GM21515 (cell line): ENCODE results near the gene BRMS1.
"Not testable (repeated sequence)": the region's sequence is repeated elsewhere in the genome, so short reads cannot be mapped to it uniquely, and the experiment has no call there.

Experiments
- ATAC-seq: cut with Tn5 transposase; IDR thresholded peaks from one replicate; pipeline ENCODE4 v1.9.1; 2021; ENCODE audit not compliant: unreplicated experiment

Gene BRMS1

DNA sequence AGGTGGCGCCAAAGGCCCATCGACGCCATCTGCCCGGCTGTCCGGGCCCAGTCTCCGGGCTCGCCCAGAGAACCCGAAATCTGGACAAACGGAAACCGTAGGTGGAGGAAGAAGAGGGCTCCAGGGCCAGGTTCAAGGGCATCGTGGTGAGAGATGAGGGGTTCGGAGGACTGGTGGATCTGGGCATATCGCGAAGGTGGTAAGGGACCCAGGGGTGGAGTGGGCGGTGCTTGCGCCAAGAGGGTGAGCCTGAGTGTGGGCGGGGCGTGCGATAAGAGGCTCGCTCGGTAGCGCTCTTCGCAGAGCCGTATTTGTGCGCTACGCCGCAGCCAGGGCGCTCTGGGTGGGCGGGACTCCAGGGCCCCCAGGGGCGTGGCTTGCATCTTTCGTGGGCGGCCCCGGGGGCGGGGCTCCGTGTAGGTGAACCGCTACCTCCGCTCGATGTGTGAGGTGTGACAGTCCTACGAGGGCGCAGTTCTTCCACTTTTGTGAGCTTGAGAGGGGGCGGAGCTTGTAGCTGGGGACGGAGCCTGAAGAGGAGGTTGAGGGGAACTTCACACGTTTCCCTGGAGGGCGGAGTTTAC lies 32.8 kb downstream of the BRMS1 start:
- ATAC-seq: peak; percentile 55

DNA sequence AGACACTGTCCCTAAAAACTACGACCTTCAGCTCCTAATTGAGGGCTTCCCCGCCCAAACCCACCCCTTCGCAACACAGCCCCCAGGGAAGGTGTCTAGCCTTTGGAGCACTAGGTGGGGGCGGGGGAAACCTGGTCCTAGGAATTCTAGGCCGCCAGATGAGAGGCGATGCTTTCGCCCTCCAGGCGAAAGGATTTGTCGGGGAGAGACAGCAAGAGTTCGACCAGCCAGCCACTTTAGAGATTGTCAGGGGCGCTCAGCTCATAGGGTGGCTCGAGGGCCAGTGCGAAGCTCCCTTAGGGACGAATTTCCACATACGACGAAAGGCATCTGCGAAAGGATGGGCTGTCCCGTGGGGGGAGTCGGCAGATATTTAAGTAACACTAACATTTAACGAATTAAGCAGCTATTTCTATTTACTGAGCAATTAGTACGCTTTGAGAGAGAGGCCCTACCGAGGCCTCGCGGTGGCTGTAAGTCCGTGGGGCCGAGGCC lies 33.4 kb downstream of the BRMS1 start:
- no peak for ATAC-seq

DNA sequence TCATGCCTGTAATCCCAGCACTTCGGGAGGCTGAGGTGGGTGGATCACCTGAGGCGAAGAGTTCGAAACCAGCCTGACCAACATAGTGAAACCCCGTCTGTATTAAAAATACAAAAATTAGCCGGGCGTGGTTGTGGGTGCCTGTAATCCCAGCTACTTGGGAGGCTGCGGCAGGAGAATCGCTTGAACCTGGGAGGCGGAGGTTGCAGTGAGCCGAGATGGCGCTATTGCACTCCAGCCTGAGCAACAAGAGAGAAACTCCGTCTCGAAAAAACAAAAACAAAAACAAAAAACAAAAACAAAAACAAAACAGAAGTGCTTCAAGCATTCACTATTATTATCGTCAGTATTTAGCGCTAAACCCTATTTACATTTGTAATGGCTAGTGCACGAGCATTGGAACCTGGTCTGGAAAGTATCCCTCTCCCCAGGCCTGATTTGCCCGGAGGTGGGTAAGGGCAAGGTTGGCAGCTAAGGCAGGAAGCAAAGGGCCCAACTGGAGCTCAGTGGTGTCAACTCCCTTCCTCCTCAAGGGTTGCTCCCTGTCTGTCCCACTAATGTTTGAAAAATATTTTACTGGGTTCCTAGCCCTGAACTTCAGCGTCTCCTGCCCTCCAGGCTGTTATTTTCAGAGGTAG lies 34.0 kb downstream of the BRMS1 start:
- ATAC-seq: not testable (repeated sequence)

DNA sequence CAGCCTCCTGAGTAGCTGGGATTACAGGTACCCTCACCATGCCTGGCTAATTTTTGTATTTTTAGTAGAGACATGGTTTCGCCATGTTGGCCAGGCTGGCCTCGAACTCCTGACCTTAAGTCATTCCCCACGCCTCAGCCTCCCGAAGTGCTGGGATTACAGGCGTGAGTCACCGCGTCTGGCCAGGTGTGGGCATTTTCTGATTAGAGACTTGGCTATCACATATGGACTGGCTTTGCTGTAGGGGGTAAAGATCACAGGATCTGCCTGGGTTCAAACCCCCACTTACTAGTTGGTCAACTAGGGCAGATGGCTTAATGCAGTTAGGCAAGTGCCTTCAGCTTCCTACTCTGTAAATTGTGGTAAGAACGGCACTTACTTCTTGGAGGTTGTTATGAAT lies 34.6 kb downstream of the BRMS1 start:
- no peak for ATAC-seq

DNA sequence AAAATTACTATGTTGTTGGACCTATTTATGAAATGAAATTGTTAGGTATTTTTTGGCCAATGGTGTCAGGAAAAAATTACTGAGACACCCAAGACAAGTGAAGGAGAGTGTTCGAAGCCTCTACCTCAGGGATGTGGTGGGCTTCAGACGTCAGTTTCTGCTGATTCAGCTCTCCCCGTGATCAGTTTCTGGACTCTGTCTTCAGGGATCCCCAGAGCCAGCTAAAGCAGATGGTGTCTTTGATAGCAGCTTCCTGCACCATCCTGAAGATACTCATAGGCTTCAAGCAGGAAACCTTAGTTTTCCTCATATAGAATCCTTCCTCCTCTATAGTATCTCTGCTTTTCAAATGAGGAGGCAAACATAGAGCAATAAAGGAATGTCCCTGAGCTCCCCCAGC lies 35.4 kb downstream of the BRMS1 start:
- ATAC-seq: no peak

DNA sequence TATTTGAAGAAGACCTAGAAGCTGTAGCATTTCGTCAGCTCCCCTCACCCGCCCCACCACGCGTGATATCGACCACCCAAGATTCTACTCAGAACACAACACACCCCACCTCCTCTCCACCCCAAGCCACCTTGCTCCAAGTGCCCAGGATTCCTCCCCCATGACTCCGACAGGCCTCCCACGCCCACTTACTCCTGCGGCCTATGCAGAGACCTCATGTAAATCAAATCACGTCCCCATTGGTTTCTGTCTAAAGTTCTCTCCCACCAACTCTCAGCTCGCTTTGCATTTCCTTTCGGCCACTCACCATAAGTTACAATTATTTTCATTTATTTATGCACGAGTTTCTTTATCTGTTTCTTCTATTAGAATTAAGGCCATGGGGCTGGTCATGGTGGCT lies 42.2 kb downstream of the BRMS1 start:
- no peak for ATAC-seq

DNA sequence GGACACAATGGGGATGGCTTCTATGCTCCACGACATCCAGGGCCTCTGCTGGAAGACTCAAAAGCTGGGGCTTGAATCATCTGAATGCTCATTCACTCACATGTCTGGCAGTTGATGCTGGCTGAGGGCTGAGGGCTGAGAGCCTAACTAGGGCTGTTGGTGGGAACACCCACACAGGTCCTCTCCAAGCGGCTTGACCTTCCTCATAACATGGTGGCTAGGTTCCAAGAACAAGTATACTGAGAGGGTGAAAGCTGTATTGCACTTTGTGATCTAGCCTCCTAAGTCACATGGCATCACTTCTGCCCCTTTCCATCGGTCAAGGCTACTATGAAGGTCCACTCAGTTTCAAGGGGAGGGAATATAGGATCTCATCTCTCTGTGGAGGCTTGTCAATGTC lies 45.7 kb downstream of the BRMS1 start:
- ATAC-seq: no peak

DNA sequence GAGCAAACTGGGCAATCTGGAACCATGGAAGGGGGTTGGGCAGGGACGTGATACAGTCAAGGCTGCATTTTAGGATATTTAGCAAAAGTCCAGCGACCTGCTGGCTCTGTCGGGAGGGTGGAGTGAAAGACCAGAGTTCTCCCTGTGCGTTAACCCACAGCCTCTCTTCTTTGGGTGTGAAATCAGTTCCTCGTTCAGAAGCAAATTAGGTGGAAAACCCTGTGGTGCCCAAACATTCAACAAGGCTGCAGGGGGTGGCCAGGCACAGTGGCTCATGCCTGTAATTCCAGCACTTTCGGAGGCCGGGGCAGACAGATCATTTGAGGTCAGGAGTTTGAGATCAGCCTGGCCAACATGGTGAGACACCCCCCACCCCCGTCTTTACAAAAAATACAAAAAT lies 47.3 kb downstream of the BRMS1 start:
- ATAC-seq: no peak

DNA sequence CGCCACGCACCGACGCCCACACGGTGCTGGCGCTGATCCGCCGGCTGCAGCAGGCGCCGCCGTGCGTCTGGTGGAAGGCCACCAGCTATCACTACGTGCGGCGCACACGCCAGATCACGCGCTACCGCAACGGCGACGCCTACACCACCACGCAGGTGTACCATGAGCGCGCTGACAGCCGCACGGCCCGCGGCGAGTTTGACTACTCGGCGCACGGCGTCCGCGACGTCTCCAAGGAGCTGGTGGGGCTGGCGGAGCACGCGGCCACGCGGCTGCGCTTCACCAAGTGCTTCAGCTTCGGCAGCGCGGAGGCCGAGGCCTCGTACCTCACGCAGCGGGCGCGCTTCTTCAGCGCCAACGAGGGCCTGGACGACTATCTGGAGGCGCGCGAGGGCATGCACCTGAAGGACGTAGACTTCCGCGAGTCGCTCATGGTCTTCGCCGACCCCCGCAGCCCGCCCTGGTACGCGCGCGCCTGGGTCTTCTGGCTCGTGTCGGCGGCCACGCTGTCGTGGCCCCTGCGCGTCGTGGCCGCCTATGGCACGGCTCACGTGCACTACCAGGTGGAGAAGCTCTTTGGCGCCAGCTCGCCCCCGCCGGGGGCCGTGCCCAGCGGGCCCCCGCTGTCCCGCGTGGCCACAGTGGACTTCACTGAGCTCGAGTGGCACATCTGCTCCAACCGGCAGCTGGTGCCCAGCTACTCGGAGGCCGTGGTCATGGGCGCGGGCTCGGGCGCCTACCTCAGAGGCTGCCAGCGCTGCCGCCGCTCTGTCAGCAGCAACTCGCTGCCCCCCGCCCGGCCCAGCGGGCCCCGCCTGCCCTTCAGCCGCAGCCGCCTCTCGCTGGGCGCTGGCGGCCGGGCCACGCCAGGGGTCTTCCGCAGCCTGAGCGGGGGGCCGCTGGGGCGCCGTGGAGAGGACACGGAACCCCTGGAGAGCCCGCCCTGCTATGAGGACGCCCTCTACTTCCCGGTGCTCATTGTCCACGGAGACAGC lies 50.0 kb downstream of the BRMS1 start:
- ATAC-seq: no peak

DNA sequence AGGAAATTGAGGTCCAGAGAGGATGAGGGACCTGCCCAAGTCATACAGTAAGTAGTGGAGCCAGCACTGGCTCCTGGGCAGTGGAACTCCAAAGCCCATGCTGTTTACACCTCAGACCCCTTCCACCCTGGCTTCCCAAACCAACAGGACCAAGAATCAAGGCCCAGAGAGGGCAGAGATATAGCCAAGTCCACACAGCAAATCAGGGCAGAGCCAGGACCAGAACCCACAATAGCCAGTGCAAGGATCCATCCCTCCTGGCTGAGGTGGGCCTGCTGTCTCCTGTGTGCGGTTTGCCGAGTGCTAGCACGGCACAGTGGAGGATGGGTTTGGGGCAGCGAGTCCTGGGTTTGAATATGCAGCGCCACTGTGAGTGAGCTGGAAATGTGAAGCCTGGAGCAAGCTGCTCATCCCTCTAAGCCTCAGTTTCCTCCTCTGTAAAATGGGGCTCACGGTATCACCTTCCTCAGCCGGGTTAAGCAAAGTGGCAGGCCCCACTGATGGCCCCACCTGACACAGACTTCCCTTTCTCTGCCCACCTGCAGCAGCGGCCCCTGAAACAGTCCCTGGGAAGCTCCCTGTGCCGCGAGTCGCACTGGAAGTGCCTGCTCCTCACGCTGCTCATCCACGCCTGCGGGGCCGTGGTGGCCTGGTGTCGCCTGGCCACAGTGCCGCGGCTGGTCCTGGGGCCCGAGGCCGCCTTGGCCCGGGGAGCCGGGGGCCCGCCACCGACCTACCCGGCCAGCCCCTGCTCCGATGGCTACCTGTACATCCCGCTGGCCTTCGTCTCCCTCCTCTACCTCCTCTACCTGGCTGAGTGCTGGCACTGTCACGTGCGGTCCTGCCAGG lies 50.9 kb downstream of the BRMS1 start:
- no peak for ATAC-seq

DNA sequence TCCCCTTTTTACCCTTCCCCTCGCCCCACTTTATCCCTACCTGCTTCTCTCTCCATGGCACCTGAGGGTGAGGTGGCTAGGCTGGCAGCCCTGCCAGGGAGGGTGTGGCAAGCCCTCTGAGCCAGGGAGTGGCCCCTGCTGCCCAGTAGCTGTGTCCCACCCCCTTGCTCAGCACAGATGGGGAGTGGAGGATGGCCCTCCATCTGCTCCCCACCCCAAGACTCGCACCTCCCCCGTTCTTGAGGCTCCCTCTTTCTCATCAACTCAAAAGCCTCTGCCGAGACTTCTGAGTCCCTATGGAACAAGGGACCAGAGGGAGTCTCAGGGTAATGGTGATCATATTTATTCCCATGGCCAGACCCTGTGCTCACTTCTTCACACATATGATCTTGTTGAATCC lies 51.6 kb downstream of the BRMS1 start:
- no peak for ATAC-seq

DNA sequence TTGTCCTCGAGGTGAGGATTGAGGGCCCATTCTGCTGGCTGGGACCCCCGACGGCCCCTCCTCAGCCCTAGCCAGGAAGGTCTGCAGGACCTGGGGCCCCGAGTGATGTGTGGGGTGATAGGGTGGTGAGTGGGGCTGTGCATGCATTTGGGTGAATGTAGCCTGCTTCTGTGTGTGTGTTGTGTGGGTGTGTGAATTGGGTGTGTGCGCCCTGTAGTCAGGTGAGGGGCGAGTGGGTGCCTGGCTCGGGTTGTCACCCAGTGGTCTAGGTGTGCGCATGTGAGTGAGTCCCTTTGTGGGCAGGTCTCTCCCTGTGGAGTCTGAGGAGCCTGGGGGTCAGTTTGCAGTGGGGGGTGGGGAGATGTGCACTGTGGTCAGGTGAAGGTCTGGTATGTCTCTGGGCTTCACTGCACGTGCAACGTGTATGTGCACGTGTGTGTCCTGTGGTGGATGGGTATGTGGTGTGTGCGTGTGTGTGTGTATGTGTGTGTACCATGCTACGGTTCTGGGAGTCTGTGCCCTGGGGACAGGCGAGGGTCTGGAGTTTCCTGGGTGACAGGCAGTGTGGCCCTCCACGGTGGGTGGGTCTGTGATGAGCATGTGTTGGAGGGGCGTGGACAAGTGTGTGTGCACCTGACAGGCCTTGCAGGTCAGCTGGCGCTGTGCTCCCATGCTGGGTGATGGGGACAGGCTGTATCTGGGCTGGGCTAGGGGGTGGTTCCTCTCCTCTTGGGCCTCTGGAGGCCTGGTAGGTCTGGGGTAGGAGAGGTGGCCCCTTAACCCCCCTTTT lies 52.2 kb downstream of the BRMS1 start:
- no peak for ATAC-seq

DNA sequence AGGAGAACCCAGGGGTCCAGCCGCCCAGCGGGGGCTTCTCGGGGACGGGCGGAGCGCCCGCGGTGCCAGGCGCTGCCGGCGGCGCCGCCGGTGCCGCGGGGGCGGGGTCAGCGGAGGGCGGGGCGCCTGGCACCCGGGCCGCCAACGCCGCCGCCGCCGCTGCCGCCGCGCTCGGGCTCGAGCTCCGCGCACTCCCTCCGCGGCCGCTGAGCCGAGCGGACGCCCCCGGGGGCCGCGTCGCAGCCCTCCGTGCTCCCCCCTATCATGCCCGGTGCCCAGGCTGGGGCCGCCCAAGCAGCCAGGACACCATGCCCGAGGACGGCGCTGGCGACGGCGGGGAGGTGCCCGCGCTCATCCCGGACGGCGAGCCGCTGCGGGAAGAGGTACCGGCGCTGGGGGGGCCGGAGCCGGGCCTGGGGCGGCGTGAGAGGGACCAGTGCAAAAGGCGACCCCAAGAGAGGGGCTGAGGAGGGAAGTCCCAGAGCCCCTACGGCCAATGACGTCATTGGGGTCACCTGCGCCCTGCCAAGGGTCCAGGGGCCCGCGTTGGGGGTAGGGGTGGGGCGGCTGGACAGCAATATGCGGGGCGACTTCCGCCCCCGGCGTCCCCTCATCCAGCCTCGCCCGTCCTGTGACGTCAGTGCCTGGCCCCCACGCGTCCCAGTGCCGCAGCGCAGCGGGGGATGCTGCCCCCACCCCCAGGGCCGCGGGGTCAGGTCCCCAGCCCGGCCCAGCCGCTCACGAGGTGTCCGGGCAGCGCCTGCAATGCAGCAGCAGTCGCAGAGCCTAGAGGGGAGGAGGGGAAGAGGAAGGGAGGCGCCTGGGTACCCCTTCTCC lies 53.0 kb downstream of the BRMS1 start, which contains the start of gene TMEM151A:
TSS of gene TMEM151A (plus strand) at position 189 of the 837 bp plus-strand sequence. CDS start at position 309, 120 bp downstream.
- ATAC-seq: no peak

DNA sequence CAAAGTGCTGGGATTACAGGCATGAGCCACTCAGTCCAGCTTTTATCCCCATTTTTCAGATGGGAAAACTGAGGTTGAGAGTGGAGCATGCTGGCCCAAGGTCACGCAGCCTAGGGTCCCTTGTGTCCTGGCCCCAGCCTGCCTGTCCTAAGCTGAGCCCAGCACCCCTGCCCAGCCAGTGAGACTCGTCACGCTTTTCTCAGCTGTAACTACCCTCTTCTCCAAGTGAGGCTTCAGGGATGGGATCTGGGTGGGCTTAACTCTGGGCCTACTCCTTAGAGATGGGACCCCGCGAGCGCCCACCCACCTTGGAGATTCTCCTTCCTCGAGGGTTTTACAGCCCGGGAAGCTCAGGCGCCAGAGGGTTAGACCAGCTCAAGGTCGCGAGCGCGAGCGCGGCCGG lies 53.6 kb downstream of the BRMS1 start:
- no peak for ATAC-seq

DNA sequence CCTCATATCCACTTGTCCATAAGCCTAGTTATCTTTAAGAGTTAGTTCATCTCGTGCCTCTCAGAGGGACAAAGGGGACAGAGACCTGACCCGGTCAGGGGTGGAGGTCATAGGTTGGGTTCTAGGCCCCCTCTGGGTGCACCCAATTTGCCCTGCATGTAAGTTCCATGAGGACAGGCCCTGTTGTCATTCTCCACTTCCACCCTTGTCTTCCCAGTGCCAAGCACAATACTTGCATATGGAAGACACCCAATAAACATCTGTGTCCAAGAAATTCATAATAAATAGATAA lies 54.6 kb downstream of the BRMS1 start:
- no peak for ATAC-seq

DNA sequence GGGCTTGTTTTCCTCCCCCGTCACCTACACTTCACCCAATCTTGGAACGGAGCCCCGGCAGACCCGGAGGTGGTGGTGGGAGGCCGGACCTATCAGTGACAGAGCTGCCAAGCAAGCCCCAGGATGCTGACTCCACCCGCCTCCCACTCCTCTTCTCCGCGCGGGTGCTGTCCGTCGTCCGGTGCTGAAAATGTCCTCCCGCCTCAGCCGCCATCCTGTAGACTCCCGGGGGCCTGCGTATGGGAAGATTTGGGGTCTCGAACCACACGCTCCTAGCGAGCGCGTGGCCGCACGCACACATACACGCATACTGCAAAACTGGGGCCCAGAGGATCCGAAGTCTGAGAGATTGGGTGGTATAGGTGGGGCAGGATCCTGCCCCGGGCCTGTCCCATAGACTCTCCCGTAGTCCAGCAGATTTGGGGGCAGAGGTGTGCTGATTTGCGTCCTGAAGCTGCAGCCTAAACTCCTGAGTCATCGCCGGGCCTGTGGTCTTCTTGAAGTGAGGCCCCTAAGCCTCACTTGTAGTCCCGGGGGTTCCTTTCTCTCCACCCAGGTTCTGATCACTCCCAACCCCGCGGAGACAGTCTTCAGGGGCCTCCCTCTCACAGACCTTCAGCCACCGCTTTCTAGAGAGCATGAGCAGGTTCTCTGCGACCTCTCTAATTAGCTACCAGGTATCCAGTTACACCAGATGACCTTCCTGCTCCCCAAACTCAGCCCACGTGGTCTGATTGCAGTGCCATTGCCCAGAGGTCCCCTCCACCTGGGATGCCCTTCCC lies 55.2 kb downstream of the BRMS1 start:
- peak; percentile 22 for ATAC-seq

DNA sequence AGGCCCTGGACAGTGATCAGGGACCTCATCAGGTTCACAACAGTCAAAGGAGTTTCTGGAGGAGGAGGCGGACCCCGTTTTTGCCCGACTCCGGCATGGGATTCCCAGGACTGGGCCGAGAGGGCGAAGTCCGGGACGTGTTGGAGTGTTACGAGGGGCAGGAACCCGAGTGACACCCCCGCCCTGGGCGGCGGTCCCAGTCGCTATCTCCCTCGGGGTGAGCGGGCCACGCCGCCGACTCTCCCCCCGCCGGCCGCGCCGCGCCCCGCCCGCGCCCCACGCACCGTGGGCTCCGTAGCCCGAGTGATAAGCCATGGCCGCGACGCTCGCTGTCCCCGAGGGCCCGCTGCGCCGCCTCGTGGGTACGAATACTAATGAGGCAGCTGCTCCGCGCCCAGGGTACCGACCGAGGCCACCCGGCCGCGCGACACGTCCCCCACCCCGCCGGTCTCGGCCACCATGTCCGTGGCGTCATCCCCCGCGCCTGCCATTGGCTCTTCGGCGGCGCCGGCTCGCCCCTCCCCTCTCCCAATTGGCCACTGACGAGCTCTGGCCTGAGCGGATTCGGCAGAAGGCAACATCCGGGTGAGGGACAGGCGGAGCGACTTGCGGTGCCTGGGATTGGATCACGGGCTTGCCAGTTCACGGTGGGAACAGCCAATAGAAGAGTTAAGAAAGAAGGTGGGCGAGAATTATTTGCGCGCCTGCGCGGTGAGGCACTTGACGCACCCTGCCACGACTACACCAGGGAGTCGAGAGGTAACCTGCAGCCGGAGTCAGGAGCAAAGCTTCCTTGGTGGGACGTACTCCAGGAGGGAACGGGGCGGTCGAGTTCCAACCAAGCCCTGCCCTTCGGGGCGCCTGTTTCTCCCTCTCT lies 56.0 kb downstream of the BRMS1 start, which contains the start of gene YIF1A:
TSS of gene YIF1A (minus strand) at position 473 of the 877 bp plus-strand sequence. CDS start at position 315, 158 bp downstream.
- ATAC-seq: peak; percentile 86
